CD8-positive, alpha-beta memory T cell (primary cell): ENCODE measurements around the gene FERMT3. TPM values are rescaled to one million over a fixed set of nuclear protein-coding genes. Genes with fewer than 3 reads are reported as not detected.

Experiments used
- CTCF ChIA-PET: fragments of 350-600 bp; sonication (Branson Sonifier 250); formaldehyde crosslinking; loops from one replicate; lab custom pipeline; 2021; ENCODE audit warnings: antibody characterized with exemption; lab: Charles Lee
- POLR2A ChIA-PET: fragments of 350-600 bp; sonication (Branson Sonifier 250); formaldehyde crosslinking; loops from one replicate; lab custom pipeline; 2021; ENCODE audit warnings: antibody characterized with exemption; lab: Charles Lee
- DNase-seq, 5 donors: peaks; one replicate each; pipeline versions ENCODE4 v3.0.0 to v3.0.0-alpha.2; 2020 to 2022; ENCODE audit warnings: mixed read lengths in 1 of 5
- H3K27ac ChIP-seq: one replicate; pipeline ENCODE4 v1.7.0; 2013; ENCODE audit warnings: low read depth, mild to moderate bottlenecking, low read length, moderate library complexity
- H3K27me3 ChIP-seq: 2 replicates; pipeline ENCODE4 v1.7.0; 2013; ENCODE audit warnings: low read length, mild to moderate bottlenecking; ENCODE audit not compliant: insufficient read depth, poor library complexity, severe bottlenecking
- H3K36me3 ChIP-seq: 2 replicates; pipeline ENCODE4 v1.7.0; 2013; ENCODE audit warnings: mild to moderate bottlenecking, low read length, moderate library complexity; ENCODE audit not compliant: insufficient read depth
- H3K4me1 ChIP-seq: 2 replicates; pipeline ENCODE4 v1.7.0; 2013; ENCODE audit warnings: mild to moderate bottlenecking, low read length, moderate library complexity; ENCODE audit not compliant: insufficient read depth
- H3K4me3 ChIP-seq: 2 replicates; pipeline ENCODE4 v1.7.0; 2013; ENCODE audit warnings: mild to moderate bottlenecking, low read length
- H3K9me3 ChIP-seq: 2 replicates; pipeline ENCODE4 v1.7.0; 2013; ENCODE audit warnings: mild to moderate bottlenecking, low read length
- H3K27ac Mint-ChIP-seq, 8 donors: one replicate each; pipeline ENCODE4 v1.8.0; 2020 to 2021; ENCODE audit warnings: mixed read lengths in 8 of 8, mild to moderate bottlenecking in 6 of 8, inconsistent platforms in 3 of 8, moderate library complexity in 3 of 8
- H3K27me3 Mint-ChIP-seq, 2 donors: one replicate each; pipeline ENCODE4 v1.8.0; 2020 to 2021; ENCODE audit warnings: mixed read lengths in 2 of 2, mild to moderate bottlenecking in 1 of 2, moderate library complexity in 1 of 2
- H3K36me3 Mint-ChIP-seq, 3 donors: one replicate each; pipeline ENCODE4 v1.8.0; 2020 to 2021; ENCODE audit warnings: mixed read lengths in 3 of 3, inconsistent platforms in 1 of 3, mild to moderate bottlenecking in 1 of 3
- H3K4me1 Mint-ChIP-seq, 3 donors: one replicate each; pipeline ENCODE4 v1.8.0; 2020 to 2021; ENCODE audit warnings: mixed read lengths in 3 of 3, inconsistent platforms in 1 of 3, mild to moderate bottlenecking in 1 of 3
- H3K4me3 Mint-ChIP-seq, 7 donors: one replicate each; pipeline ENCODE4 v1.8.0; 2020 to 2021; ENCODE audit warnings: mixed read lengths in 7 of 7, mild to moderate bottlenecking in 6 of 7, moderate library complexity in 4 of 7, inconsistent platforms in 2 of 7
- H3K9me3 Mint-ChIP-seq, 5 donors: one replicate each; pipeline ENCODE4 v1.8.0; 2020 to 2022; ENCODE audit warnings: mixed read lengths in 5 of 5, mild to moderate bottlenecking in 3 of 5, moderate library complexity in 2 of 5, inconsistent platforms in 1 of 5
- polyA plus RNA-seq: library from polyadenylated mRNA; unstranded; fragments of 300-500 nt; fragmentation: Illumina TruSeq; gene quantifications from one replicate; pipeline ENCODE4 v1.2.3, GENCODE V29; 2021
- total RNA-seq, 2 experiments: library from RNA; stranded (reverse); gene quantifications; one replicate each; pipeline ENCODE4 v1.2.3, GENCODE V29; 2021

The FERMT3 gene
- total and polyA plus RNA-seq, 3 experiments from 2014 or later, result 205 to 213 (median 206) TPM

- POLR2A ChIA-PET, result interaction anchor here (0.5 to 0.6 kb wide), 2 partner anchors 858 to 1489 kb away, joined by 3 to 5 read pairs; partner anchors contain the start of genes FAU and MRPL49
- Histone ChIP-seq H3K36me3 (no peaks in the 10 kb centered on the region), H3K4me3 (no peak overlapping the region), H3K4me1 (peaks cover 10% of the 10 kb centered on the region), H3K27ac (no peak overlapping the region), H3K9me3 (no peaks in the 10 kb centered on the region), H3K27me3 (no peaks in the 10 kb centered on the region)
- no peak for DNase-seq
- no peak overlapping the region for H3K27ac Mint-ChIP-seq
- H3K27me3 Mint-ChIP-seq, result no peaks in the 10 kb centered on the region
- H3K9me3 Mint-ChIP-seq, result no peaks in the 10 kb centered on the region
- H3K36me3 Mint-ChIP-seq, result peaks cover 0 to 23% (median 5%) of the 10 kb centered on the region in 3 donors
- H3K4me1 Mint-ChIP-seq, result peaks cover 12 to 20% (median 15%) of the 10 kb centered on the region in 3 donors
- H3K4me3 Mint-ChIP-seq, result no peak overlapping the region
- CTCF ChIA-PET, result interaction anchor here (0.8 to 1.8 kb wide), 6 partner anchors 10 to 59 kb away, joined by 3 to 7 read pairs (median 4); partner anchors contain the start of genes FERMT3, FKBP2 and PLCB3
These were observed 57.4 kb downstream of the FERMT3 start for GRCh38 chr11:64263947-64264317.

GRCh38 chr11:64264371-64264852 lies 57.9 kb downstream of the FERMT3 start:
- no peaks in the 10 kb centered on the region for H3K36me3 ChIP-seq
- H3K27me3 ChIP-seq, result no peaks in the 10 kb centered on the region
- ChIA-PET CTCF (interaction anchor here (0.8 to 1.8 kb wide), 5 partner anchors 11 to 60 kb away, joined by 3 to 7 read pairs (median 4); partner anchors contain the start of gene PLCB3), POLR2A (interaction anchor here (0.5 kb wide), 1 partner anchor 1489 kb away, joined by 5 read pairs; no protein-coding TSS in a partner anchor)
- no peaks in the 10 kb centered on the region for H3K9me3 ChIP-seq
- no peak overlapping the region for H3K4me3 Mint-ChIP-seq
- no peak overlapping the region for H3K27ac ChIP-seq
- H3K36me3 Mint-ChIP-seq, result peaks cover 0 to 22% (median 4%) of the 10 kb centered on the region in 3 donors
- peaks cover 12% of the 10 kb centered on the region for H3K4me1 ChIP-seq
- DNase-seq, result no peak
- H3K4me1 Mint-ChIP-seq, result peaks cover 14 to 21% (median 17%) of the 10 kb centered on the region in 3 donors
- H3K27ac Mint-ChIP-seq, result peak overlapping the region in 1 of 8 donors; percentile 12
- no peak overlapping the region for H3K4me3 ChIP-seq
- no peaks in the 10 kb centered on the region for H3K27me3 Mint-ChIP-seq
- H3K9me3 Mint-ChIP-seq, result no peaks in the 10 kb centered on the region

- Mint-ChIP-seq H3K27ac (peak overlapping the region in 4 of 8 donors; percentile 6 to 88 (median 58)), H3K36me3 (peaks cover 0 to 24% (median 2%) of the 10 kb centered on the region in 3 donors), H3K4me1 (peaks cover 15 to 22% (median 16%) of the 10 kb centered on the region in 3 donors), H3K9me3 (no peaks in the 10 kb centered on the region), H3K4me3 (peak overlapping the region in 2 of 7 donors; percentile 49 to 73), H3K27me3 (peaks cover 0 to 2% of the 10 kb centered on the region in 2 donors)
- Histone ChIP-seq H3K4me3 (no peak overlapping the region), H3K4me1 (peaks cover 12% of the 10 kb centered on the region), H3K36me3 (no peaks in the 10 kb centered on the region), H3K27ac (no peak overlapping the region), H3K27me3 (no peaks in the 10 kb centered on the region), H3K9me3 (no peaks in the 10 kb centered on the region)
- DNase-seq, result no peak
- ChIA-PET CTCF (interaction anchor here (0.9 to 1.3 kb wide), 3 partner anchors 35 to 61 kb away, joined by 3 to 4 read pairs (median 4); partner anchors contain the start of gene CATSPERZ), POLR2A (no interaction called here)
These were observed 58.9 kb downstream of the FERMT3 start for GRCh38 chr11:64265176-64266160.

- Histone ChIP-seq H3K4me1 (peaks cover 12% of the 10 kb centered on the region), H3K27me3 (no peaks in the 10 kb centered on the region), H3K27ac (no peak overlapping the region), H3K4me3 (no peak overlapping the region), H3K36me3 (no peaks in the 10 kb centered on the region), H3K9me3 (no peaks in the 10 kb centered on the region)
- CTCF ChIA-PET, result no interaction called here
- DNase-seq, result no peak
- POLR2A ChIA-PET, result no interaction called here
- Mint-ChIP-seq H3K9me3 (no peaks in the 10 kb centered on the region), H3K27me3 (peaks cover 0 to 3% of the 10 kb centered on the region in 2 donors), H3K4me3 (peak overlapping the region in 2 of 7 donors; percentile 32 to 49), H3K27ac (peak overlapping the region in 2 of 8 donors; percentile 17 to 26), H3K4me1 (peaks cover 15 to 23% (median 16%) of the 10 kb centered on the region in 3 donors), H3K36me3 (peaks cover 0 to 25% (median 2%) of the 10 kb centered on the region in 3 donors)
These were observed 59.8 kb downstream of the FERMT3 start for GRCh38 chr11:64266339-64266738.

- DNase-seq, result no peak
- no peaks in the 10 kb centered on the region for H3K27me3 ChIP-seq
- Mint-ChIP-seq H3K4me3 (peak overlapping the region in 4 of 7 donors; percentile 52 to 99 (median 94)), H3K27ac (peak overlapping the region in 6 of 8 donors; percentile 66 to 99 (median 93)), H3K4me1 (peaks cover 19 to 28% (median 20%) of the 10 kb centered on the region in 3 donors), H3K27me3 (peaks cover 0 to 3% of the 10 kb centered on the region in 2 donors), H3K36me3 (peaks cover 0 to 21% (median 0%) of the 10 kb centered on the region in 3 donors), H3K9me3 (no peaks in the 10 kb centered on the region)
- no peaks in the 10 kb centered on the region for H3K36me3 ChIP-seq
- no peaks in the 10 kb centered on the region for H3K9me3 ChIP-seq
- ChIA-PET CTCF (interaction anchor here (1.0 to 7.1 kb wide), 4 partner anchors 21 to 61 kb away, joined by 3 to 124 read pairs (median 69); partner anchors contain the start of genes ESRRA, FERMT3, FKBP2 and PLCB3), POLR2A (interaction anchor here (0.6 to 5.0 kb wide), 3 partner anchors 13 to 44 kb away, joined by 3 to 44 read pairs (median 6); partner anchors contain the start of gene PPP1R14B)
- H3K4me1 ChIP-seq, result peaks cover 21% of the 10 kb centered on the region
- no peak overlapping the region for H3K4me3 ChIP-seq
- H3K27ac ChIP-seq, result no peak overlapping the region
These were observed 60.9 kb downstream of the FERMT3 start for GRCh38 chr11:64267207-64267945.

DNA sequence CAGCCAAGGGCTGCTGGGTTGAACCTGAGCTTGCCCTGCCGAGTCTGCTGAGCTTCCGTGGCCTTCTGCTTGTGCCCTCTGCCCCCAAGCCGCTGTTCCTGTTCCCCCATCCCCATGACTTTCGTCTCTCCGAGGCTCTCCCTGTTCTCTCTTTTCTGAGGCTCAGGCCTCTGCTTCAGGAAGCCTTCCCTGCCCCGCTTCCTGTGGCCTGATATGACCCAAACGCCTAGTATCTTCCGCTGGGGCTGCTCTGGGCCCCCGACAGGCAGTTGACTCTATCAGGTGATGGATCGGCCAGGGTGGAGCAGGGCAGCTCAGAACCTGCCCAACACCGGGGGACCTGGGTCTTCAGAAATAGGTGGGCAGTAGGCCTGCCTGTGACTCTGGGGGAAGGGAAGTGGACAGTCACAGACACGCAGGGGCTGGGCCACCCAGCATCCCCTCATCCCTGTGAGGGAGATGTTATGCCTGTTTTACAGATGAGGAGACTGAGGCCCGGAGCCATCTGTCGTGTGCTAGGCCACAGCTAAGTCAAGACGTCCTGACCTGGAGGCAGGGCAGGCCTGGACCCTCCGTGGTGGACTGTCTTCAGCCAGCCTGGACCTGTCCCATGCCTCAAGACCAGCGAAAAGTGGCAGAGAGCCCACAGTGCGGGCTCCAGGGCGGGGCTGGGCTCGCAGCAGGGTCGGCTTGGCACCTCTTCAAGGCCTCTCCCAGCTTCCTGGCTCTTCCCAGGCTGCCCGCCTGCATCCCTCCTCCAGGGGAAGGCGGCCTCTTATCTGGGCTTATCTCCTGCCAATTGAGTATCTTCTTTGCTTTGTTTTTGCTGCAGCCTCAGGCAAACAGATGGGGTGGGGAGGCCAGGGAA lies 61.7 kb downstream of the FERMT3 start:
- H3K36me3 ChIP-seq, result no peaks in the 10 kb centered on the region
- ChIA-PET POLR2A (interaction anchor here (0.6 to 5.0 kb wide), 13 partner anchors 14 to 1655 kb away, joined by 3 to 68 read pairs (median 6); partner anchors contain the start of genes BAD, EML3, ESRRA and FERMT3), CTCF (interaction anchor here (1.0 to 7.1 kb wide), 6 partner anchors 10 to 63 kb away, joined by 3 to 124 read pairs (median 28); partner anchors contain the start of genes ESRRA, FERMT3, FKBP2 and PLCB3)
- Mint-ChIP-seq H3K4me1 (peaks cover 19 to 28% (median 20%) of the 10 kb centered on the region in 3 donors), H3K27me3 (peaks cover 0 to 3% of the 10 kb centered on the region in 2 donors), H3K36me3 (peaks cover 0 to 17% (median 0%) of the 10 kb centered on the region in 3 donors), H3K27ac (peak overlapping the region; percentile 96 to 99 (median 97)), H3K4me3 (peak overlapping the region; percentile 93 to 99 (median 98)), H3K9me3 (no peaks in the 10 kb centered on the region)
- H3K27ac ChIP-seq, result peak overlapping the region; percentile 86
- no peak for DNase-seq
- peaks cover 22% of the 10 kb centered on the region for H3K4me1 ChIP-seq
- no peaks in the 10 kb centered on the region for H3K9me3 ChIP-seq
- peak overlapping the region; percentile 96 for H3K4me3 ChIP-seq
- H3K27me3 ChIP-seq, result no peaks in the 10 kb centered on the region
